ENCODE data around the gene JAKMIP1.
A peak's percentile ranks its signal among the peaks of the same experiment; 100 is the strongest.

Gene JAKMIP1

GRCh38 chr4:6200011-6200921 is at the start of gene JAKMIP1:
Gene JAKMIP1, minus strand, starts transcription at chr4:6200549. Its CDS starts 87,699 bp downstream, at chr4:6112850.
- DNase-seq: peak; percentile 95

- no peak for DNase-seq
Observed at GRCh38 chr4:6248394-6248793, 48.0 kb upstream of the JAKMIP1 start.

DNA sequence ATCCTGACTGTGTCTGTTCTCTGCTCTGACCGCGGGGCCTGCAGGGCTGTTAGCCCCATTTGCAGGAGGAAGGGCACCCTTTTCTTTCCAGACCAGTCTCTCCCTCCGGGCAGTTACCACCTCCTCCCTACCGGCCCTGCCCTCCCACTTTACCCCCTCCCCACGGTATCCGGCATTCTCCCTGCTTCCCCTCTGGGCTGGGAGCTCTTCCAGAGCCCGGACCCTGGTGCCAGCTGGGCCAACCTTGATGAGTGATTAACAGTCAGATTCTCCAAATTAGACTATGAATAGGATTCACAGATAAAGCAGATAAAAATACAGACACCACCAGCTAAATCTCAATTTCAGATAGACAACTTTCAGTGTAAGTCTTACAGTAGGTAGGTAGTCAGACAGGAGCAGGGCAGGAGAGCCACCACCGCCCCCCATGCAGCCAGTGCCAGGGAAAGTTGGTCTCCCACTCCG is 45.9 kb upstream of the JAKMIP1 start:
- DNase-seq: no peak

GRCh38 chr4:6245246-6246169 is 45.2 kb upstream of the JAKMIP1 start:
- DNase-seq: no peak

GRCh38 chr4:6242271-6243029 is 42.1 kb upstream of the JAKMIP1 start:
- DNase-seq: no peak

DNA sequence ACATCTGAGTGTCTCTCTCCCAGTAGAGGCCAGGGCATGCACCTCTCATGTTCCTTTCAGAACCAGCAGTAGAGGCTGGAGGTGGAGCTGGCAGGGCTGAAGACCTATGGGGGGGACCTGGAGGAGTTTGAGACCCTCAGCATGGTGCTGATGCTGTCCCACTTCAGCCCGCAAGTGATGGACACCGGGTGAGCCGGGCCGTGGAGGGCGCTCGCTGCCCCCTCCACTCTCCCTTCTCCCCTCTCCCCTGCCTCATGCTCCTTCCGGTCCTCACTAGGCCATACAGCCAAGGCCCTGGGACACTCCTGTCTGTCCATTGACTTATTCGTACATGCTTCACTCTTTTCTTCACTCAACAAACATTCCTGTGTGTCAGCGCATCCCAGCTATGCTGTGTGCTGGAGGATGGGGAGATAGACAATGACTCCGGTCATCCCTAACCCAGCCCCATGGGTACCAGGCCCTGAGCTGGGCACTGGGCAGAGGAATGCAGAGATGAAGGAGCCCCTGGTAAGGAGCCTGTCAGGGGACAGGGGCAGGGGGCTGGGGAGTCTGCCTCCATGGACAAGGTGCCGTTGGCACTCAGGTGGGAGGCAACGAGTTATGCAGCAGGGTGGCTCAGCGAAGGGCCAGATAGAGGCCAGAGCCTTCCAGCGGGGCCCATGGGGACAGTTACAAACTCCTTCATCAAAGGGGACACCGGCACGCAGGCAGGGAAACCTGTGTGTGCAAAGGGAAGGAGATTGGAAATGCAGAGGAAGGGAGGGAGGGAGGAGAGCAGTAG is 40.9 kb upstream of the JAKMIP1 start:
- no peak for DNase-seq

- DNase-seq: no peak
Observed at GRCh38 chr4:6239968-6240367, 39.6 kb upstream of the JAKMIP1 start.

DNA sequence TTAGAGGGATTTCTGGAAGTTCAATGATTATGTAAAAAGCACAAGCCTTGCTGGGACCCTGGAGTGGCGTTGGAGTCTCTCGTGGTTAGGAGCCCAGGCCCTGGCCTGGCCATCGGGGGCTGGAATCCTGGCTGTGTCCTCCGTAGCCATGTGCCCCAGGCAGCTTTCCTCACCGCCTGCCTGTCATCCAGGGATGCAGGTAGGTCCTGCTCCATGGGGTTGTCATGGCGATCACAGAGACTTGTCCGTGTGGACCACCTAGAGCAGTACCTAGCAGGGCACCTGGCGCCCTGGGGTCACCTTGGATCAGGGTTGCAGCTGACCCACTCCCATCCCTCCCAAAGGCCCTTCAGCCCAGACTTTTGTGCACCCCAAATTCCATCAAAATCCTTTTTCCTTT is 39.1 kb upstream of the JAKMIP1 start:
- no peak for DNase-seq

DNA sequence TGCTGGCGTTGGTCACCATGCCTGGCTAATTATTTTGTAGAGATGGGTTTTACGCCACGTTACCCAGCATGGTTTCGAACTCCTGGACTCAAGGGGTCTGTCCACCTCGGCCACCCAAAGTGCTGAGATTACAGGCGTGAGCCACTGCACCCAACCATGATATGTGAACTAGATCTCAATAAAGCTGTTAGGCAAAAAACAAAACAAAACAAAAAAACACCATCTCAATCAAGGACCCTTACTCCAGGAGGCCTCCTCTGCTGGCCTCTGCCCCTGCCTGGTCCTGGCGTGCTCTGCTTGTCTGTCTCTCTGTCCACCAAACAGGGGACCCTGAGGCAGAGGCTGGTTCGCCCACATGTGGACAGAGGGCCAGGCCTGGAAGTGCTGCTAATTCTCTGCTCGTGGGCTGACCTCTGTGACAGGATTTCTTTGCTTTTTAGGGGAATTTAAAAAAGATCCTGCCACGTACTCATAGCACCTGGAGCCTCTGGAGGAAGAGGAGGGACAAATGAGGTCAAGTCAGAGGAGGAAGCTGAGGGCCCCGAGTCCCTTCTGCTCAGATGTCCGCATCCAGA is 36.6 kb upstream of the JAKMIP1 start:
- peak; percentile 15 for DNase-seq

- peak; percentile 24 for DNase-seq
Observed at GRCh38 chr4:6235901-6236640, 35.7 kb upstream of the JAKMIP1 start.

- DNase-seq: peak; percentile 11
Observed at GRCh38 chr4:6235012-6235411, 34.7 kb upstream of the JAKMIP1 start.

GRCh38 chr4:6233929-6234328 is 33.6 kb upstream of the JAKMIP1 start:
- no peak for DNase-seq

DNA sequence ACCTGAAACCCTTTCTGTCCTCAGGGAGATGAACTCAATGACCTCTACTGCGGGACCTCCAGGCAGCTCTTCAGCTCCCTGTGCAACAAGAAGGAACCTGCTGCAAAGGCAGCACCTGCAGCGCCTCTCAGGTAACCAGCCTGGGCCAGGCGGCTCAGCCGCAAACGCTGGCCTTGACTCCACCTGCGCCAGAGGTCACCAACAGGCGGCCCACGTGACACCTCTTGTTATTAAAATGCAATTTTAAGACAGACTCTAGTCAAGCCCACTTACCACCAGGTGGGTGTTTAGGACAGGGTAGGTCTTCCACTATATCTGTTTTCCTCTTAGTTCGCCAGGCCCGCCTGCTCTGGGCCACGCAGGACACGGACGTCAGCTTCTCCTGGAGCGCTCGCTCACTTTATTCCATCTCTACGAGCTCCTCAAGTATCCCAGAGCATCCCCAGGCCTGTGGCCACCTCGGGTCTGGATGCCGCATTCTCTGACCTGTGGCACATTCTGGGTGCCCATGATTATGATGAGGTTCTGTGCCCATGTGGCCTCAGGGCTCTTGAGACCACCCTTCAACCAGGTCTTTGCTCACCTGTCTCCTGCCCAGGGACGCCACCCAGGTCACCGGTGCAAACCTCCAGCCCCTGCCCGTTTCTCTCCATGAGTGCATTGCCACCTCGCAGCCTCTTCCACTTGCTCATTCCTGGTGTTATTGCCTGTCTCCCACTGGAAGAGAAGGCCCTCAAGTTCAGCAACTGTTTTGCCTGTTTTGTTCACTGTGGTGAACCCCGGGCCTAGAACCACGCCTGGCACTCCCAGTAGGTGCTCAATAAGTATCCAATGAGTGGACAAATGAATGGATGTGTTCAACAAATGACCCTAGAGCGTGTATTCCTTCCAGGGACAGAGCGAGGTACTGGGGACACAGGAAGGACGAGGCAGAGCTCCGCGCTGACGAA is 32.8 kb upstream of the JAKMIP1 start:
- peak; percentile 33 for DNase-seq

- DNase-seq: no peak
Observed at GRCh38 chr4:6231663-6232165, 31.4 kb upstream of the JAKMIP1 start.

DNA sequence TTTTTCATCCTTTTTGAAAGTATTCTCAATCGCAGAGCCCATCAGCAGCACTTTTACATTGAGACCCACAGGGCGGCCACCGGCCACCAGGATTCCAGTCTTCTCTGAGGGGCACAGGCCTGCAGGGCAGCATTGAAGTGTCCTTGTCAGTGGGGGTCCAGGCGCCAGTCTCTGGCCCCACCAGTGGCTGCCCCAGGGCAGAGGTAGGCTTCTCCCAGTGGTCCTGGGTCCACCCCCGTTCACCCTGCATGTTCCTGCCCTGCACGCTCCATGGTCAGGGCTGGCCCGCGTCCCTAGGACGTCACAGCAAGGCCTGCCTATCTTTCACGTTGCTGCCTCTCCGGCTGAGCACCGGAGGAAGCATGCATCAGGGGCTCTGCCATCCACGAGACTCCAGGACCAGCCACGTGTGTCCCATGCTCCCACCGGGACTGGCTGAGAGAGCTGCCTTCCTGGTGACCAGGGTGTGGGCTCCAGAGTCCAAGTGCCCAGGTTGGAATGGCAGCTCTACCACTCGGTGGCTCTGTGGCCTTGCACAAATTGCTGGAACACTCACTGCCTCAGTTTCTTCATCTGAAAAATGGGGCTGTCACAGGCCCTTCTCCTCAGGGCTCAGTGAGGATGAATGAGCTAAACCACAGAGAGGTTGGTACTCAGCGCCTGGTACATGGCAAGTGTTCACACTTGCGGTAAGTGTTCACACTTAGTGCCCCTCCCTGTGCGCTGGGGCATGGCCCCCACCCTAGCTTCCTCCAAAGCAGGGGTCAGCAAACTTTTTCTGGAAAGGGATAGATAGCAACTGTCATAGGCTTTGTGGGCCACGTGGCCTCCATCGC is 30.7 kb upstream of the JAKMIP1 start:
- peak; percentile 48 for DNase-seq

GRCh38 chr4:6230502-6230785 is 30.1 kb upstream of the JAKMIP1 start:
- peak; percentile 44 for DNase-seq

DNA sequence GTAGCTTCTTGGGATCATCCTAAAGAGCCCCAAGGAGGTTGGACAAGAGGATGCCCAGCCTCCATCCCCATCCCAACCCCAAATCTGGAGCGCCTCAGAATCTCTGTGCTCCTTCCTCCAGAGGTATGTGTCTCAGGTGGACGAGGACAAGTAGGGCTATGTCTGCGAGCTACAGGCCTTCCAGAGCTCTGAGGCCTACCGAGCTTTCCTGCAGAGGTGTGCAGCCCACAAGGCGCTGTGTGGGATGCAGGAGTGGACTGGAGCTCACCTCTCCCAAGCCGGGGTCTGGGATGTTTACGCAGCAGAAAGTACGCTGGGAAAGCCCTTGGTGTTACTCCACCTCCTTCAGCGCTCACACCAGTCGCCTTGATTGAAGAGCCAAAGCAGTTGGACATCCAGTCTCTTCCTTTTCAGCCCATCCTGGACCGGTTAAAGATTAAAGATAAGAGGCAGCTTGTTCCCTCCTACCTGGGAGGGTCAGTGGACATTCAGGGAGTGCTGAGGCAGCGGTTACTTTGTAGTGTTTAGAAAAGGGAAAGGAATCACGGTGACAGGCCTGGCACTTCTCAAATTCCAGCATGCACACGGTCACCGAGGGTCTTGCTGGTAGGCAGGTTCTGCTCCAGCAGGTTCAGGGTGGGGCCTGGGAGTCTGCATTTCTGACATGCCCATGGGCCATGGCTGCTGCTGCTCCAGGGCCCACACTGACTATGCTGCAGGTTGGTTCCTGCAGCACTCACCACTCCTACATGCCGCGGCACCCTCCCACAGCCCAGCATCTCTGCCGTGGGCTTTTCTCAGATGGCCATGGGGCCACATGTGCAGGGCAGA is 29.5 kb upstream of the JAKMIP1 start:
- DNase-seq: peak; percentile 30

DNA sequence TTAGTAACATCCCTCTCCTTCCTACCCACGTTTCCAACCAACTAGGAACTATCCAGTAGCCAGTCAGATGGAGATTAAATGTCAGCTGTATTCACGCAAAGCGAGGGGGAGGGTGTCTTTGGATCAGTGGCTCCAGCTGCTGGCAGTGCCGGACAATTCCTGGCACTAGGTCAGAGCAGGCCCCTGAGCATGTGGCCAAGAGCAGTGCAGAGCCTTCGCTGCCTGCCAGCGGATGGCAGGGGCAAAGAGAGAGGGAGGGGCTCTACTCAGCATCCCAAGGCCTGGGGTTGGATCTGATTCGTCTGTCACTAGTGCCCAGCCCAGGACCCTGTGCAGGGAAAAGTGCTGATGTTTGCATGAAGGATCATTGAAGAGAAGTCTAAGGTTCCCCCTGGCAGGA is 28.7 kb upstream of the JAKMIP1 start:
- DNase-seq: peak; percentile 26
